ENCODE measurements around the gene SEMA3B.

DNA sequence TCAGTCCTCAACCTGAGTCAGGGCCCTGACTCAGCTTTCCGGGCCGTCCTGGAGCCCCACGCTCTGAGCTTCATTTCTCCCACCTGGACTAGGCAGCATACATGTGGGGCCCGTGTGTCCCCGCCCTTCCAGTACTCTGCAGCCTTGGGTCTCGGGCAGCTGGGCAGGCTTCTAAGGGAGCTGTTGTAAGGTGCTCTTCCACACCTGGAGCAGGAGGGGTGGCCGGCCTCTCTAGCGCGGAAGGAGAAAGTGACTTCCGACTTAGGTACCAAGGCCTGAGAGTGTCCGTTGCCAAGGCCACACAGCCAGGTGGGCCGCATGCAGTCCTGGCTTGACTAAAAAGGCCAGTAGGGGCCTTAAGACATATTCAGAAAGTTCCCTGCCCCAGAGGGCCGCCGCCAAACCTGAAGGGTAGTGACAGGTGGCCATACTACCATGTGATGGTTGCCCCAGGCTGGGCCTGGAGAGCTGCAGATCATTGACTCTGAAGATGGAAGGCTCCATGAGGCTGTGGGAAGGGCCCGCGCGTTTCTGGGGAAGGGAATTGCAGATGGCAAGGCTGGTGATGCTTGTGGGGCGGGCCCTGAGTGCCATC is 9.4 kb upstream of the SEMA3B start:
- TF ChIP-seq, protein P1, sequence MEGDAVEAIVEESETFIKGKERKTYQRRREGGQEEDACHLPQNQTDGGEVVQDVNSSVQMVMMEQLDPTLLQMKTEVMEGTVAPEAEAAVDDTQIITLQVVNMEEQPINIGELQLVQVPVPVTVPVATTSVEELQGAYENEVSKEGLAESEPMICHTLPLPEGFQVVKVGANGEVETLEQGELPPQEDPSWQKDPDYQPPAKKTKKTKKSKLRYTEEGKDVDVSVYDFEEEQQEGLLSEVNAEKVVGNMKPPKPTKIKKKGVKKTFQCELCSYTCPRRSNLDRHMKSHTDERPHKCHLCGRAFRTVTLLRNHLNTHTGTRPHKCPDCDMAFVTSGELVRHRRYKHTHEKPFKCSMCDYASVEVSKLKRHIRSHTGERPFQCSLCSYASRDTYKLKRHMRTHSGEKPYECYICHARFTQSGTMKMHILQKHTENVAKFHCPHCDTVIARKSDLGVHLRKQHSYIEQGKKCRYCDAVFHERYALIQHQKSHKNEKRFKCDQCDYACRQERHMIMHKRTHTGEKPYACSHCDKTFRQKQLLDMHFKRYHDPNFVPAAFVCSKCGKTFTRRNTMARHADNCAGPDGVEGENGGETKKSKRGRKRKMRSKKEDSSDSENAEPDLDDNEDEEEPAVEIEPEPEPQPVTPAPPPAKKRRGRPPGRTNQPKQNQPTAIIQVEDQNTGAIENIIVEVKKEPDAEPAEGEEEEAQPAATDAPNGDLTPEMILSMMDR (conservative IDR thresholded peaks at IDR 0.05; ENCODE audit: low read depth, low read length) = no peak
- TF ChIP-seq EZH2 (IDR thresholded peaks at IDR 0.05; ENCODE audit: borderline replicate concordance, low read depth, low read length, poor library complexity, severe bottlenecking) = no peak
